Esophagus (tissue), 2 donors: Measurements from ENCODE around the gene ACE. TPM values are rescaled to one million over a fixed set of nuclear protein-coding genes. Genes with fewer than 3 reads are reported as not detected.

Source experiments
- H3K27ac ChIP-seq, 2 donors: one replicate each; pipeline ENCODE4 v1.5.1; 2013; ENCODE audit warnings: low read depth in 2 of 2, mild to moderate bottlenecking in 2 of 2, inconsistent platforms in 1 of 2, low read length in 1 of 2, moderate library complexity in 1 of 2
- H3K27me3 ChIP-seq, 2 donors: one replicate each; pipeline ENCODE4 v1.6.1; 2013; ENCODE audit warnings: low read length in 2 of 2, control low read depth in 1 of 2, mild to moderate bottlenecking in 1 of 2; ENCODE audit not compliant: insufficient read depth in 2 of 2, control insufficient read depth in 1 of 2
- H3K36me3 ChIP-seq, 2 donors: one replicate each; pipeline ENCODE4 v1.6.1; 2013; ENCODE audit warnings: low read length in 1 of 2; ENCODE audit not compliant: control insufficient read depth in 2 of 2, insufficient read depth in 2 of 2
- H3K4me1 ChIP-seq, 2 donors: one replicate each; pipeline ENCODE4 v1.6.1; 2013; ENCODE audit warnings: low read length in 1 of 2; ENCODE audit not compliant: control insufficient read depth in 2 of 2, insufficient read depth in 2 of 2
- H3K4me3 ChIP-seq, 2 donors: one replicate each; pipeline ENCODE4 v1.5.1; 2013; ENCODE audit warnings: low read length in 2 of 2, mild to moderate bottlenecking in 2 of 2, low read depth in 1 of 2, moderate library complexity in 1 of 2
- H3K9me3 ChIP-seq, 2 donors: one replicate each; pipeline ENCODE4 v1.6.1; 2013; ENCODE audit warnings: mild to moderate bottlenecking in 2 of 2, low read depth in 1 of 2, low read length in 1 of 2, moderate library complexity in 1 of 2; ENCODE audit not compliant: control insufficient read depth in 2 of 2, insufficient read depth in 1 of 2
- WGBS, 2 donors: extraction: QIAGEN DNeasy Blood & Tissue Kit; methylation state at CpG; one replicate each; pipeline ENCODE4 v1.1.7; 2013; 5-methylcytosine and 5-hydroxymethylcytosine counted together
- polyA plus RNA-seq, 2 donors: library from polyadenylated mRNA; stranded (reverse); fragments of 200-250 nt; gene quantifications; one replicate each; pipeline ENCODE4 v1.2.3, GENCODE V29; 2013
- donor health status: healthy with polysubstance abuse.
- donor health status: Bipolar disorder and iron deficiency.

ACE gene
- polyA plus RNA-seq, 2 donors, result 1.2 to 1.9 TPM

DNA sequence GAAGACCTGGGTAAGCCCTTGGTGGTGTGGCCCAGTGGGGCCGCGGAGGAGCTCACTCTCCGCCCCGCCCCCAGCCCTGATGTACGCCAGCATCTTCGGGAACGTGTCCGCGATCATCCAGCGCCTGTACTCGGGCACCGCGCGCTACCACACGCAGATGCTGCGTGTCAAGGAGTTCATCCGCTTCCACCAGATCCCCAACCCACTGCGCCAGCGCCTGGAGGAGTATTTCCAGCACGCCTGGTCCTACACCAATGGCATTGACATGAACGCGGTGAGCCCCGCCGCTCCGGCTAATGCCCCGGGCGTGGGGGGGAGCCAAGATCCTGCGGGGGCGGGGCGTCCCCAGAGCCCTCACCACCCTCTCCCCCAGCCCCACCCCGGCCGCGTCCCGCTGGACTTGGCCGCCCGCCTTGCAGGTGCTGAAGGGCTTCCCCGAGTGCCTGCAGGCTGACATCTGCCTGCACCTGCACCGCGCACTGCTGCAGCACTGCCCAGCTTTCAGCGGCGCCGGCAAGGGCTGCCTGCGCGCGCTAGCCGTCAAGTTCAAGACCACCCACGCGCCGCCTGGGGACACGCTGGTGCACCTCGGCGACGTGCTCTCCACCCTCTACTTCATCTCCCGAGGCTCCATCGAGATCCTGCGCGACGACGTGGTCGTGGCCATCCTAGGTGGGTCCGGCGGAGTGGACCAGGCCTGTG, 61.3 kb downstream of the ACE start:
- Histone ChIP-seq H3K4me1 (peaks cover 5 to 9% of the 10 kb centered on the region in 2 donors), H3K9me3 (peaks cover 0 to 3% of the 10 kb centered on the region in 2 donors), H3K4me3 (no peak overlapping the region), H3K27ac (no peak overlapping the region), H3K27me3 (no peaks in the 10 kb centered on the region), H3K36me3 (no peaks in the 10 kb centered on the region)
- 5 to 10% methylated on average over 58 to 62 of the region's 62 CpGs for WGBS, 2 donors

GRCh38 chr17:63538693-63539595, 62.1 kb downstream of the ACE start:
- H3K4me3 ChIP-seq, result no peak overlapping the region
- H3K27me3 ChIP-seq, result no peaks in the 10 kb centered on the region
- H3K27ac ChIP-seq, result no peak overlapping the region
- WGBS, 2 donors, result 60 to 66% methylated on average over 9 of the region's 9 CpGs
- peaks cover 5 to 9% of the 10 kb centered on the region in 2 donors for H3K4me1 ChIP-seq
- no peaks in the 10 kb centered on the region for H3K36me3 ChIP-seq
- peaks cover 0 to 3% of the 10 kb centered on the region in 2 donors for H3K9me3 ChIP-seq

- H3K4me3 ChIP-seq, result no peak overlapping the region
- peaks cover 5 to 9% of the 10 kb centered on the region in 2 donors for H3K4me1 ChIP-seq
- no peaks in the 10 kb centered on the region for H3K36me3 ChIP-seq
- no peak overlapping the region for H3K27ac ChIP-seq
- 48 to 67% methylated on average over 4 of the region's 4 CpGs for WGBS, 2 donors
- peaks cover 0 to 3% of the 10 kb centered on the region in 2 donors for H3K9me3 ChIP-seq
- H3K27me3 ChIP-seq, result no peaks in the 10 kb centered on the region
These were observed 63.7 kb downstream of the ACE start for GRCh38 chr17:63540590-63540989.

DNA sequence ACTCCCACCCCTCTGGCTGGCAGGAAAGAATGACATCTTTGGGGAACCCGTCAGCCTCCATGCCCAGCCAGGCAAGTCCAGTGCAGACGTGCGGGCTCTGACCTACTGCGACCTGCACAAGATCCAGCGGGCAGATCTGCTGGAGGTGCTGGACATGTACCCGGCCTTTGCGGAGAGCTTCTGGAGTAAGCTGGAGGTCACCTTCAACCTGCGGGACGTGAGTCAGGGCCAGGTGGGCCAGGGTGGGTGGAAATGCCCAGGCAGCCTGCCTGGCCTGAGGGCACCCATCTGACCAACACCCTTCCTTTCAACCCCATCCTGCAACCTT, 65.3 kb downstream of the ACE start:
- no peaks in the 10 kb centered on the region for H3K27me3 ChIP-seq
- no peak overlapping the region for H3K27ac ChIP-seq
- peaks cover 5 to 9% of the 10 kb centered on the region in 2 donors for H3K4me1 ChIP-seq
- H3K36me3 ChIP-seq, result no peaks in the 10 kb centered on the region
- H3K4me3 ChIP-seq, result no peak overlapping the region
- no peaks in the 10 kb centered on the region for H3K9me3 ChIP-seq
- 88 to 90% methylated on average over 9 of the region's 9 CpGs for WGBS, 2 donors

DNA sequence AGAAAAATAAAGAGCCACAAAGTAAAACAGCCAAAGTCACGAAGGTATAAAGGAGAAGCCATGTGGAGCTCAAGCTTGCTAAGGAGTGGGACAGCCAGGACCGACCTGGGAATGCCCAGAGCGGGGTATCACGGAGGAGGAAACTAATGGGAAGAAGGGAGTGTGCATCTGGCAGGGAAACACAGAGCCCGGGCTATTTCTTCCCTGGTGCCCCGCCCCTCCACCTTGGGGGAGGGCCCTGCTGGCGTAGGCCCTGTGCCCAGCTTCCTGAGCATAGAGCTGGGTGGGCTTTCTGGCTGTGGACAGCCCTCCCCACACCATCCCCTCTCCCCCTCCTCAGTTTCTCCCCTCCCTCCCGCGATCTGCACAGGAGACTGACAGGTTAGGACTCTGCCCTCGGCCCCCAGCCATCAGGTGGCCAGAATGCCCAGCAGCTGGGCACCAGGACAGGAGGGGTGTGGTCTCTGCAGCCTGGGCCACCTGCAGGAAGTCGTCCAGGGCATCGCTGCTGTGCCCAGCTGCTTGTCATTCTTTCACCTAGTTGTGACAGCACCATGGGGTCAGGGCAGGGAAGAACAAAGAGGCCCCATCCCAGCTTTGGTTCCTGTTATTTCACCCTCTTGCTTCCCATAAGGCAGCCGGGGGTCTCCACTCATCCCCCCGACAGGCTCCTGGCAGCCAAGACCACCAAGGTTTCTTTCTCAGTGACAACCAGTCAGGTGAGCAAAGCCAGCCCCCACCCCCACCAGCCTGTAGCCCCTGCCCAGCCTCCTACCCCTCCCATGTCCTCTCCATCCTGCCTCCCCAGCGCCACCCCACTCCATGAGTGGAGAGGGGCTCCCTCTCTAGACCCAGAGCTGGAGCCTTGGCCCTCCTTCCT, 66.3 kb downstream of the ACE start:
- no peaks in the 10 kb centered on the region for H3K36me3 ChIP-seq
- no peaks in the 10 kb centered on the region for H3K9me3 ChIP-seq
- H3K27me3 ChIP-seq, result no peaks in the 10 kb centered on the region
- H3K4me1 ChIP-seq, result peaks cover 4% of the 10 kb centered on the region in 2 donors
- H3K27ac ChIP-seq, result no peak overlapping the region
- no peak overlapping the region for H3K4me3 ChIP-seq
- WGBS, 2 donors, result 49 to 58% methylated on average over 14 to 15 of the region's 15 CpGs

DNA sequence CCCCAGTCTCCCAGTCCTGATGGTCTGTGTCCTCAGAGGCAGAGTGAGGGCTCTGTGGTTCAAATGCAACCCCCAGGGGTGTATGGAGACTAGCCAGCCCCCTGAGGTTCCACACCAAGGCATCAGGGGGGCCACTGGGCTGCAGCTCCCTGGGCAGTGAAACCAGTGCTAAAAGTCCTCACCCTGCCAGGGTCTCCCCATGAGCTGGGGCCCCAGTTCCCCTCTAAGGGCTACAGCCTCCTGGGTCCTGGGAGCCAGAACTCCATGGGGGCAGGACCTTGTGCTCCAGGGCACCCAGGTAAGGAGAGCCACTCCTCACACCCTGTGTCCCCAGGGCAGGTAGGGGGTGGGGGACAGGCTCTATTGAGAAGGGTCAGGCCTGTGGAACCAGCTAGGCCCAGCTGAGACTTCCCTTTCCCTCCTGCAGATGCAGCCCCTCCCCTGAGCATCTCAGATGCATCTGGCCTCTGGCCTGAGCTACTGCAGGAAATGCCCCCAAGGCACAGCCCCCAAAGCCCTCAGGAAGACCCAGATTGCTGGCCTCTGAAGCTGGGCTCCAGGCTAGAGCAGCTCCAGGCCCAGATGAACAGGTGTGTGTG, 67.1 kb downstream of the ACE start:
- Histone ChIP-seq H3K27ac (no peak overlapping the region), H3K4me3 (no peak overlapping the region), H3K9me3 (no peaks in the 10 kb centered on the region), H3K27me3 (no peaks in the 10 kb centered on the region), H3K36me3 (no peaks in the 10 kb centered on the region), H3K4me1 (no peaks in the 10 kb centered on the region)

GRCh38 chr17:63544467-63545301, 67.8 kb downstream of the ACE start:
- H3K27ac ChIP-seq, result no peak overlapping the region
- no peaks in the 10 kb centered on the region for H3K9me3 ChIP-seq
- H3K4me3 ChIP-seq, result no peak overlapping the region
- H3K36me3 ChIP-seq, result no peaks in the 10 kb centered on the region
- no peaks in the 10 kb centered on the region for H3K27me3 ChIP-seq
- no peaks in the 10 kb centered on the region for H3K4me1 ChIP-seq
- WGBS, 2 donors, result 83 to 86% methylated on average over 13 of the region's 13 CpGs

- H3K9me3 ChIP-seq, result no peaks in the 10 kb centered on the region
- no peaks in the 10 kb centered on the region for H3K4me1 ChIP-seq
- no peak overlapping the region for H3K27ac ChIP-seq
- no peaks in the 10 kb centered on the region for H3K36me3 ChIP-seq
- 86 to 88% methylated on average over 9 of the region's 9 CpGs for WGBS, 2 donors
- H3K27me3 ChIP-seq, result no peaks in the 10 kb centered on the region
- H3K4me3 ChIP-seq, result no peak overlapping the region
These were observed 69.6 kb downstream of the ACE start for GRCh38 chr17:63546308-63547082.
